GM04503 (cell line): Measurements from ENCODE around the gene PCDHB16.
"Not testable (repeated sequence)": the region's sequence is repeated elsewhere in the genome, so short reads cannot be mapped to it uniquely, and the experiment has no call there.

Source experiments
- DNase-seq: peaks from one replicate; pipeline ENCODE4 v3.0.0-alpha.2; 2012; ENCODE audit warnings: low read depth

Gene PCDHB16

DNA sequence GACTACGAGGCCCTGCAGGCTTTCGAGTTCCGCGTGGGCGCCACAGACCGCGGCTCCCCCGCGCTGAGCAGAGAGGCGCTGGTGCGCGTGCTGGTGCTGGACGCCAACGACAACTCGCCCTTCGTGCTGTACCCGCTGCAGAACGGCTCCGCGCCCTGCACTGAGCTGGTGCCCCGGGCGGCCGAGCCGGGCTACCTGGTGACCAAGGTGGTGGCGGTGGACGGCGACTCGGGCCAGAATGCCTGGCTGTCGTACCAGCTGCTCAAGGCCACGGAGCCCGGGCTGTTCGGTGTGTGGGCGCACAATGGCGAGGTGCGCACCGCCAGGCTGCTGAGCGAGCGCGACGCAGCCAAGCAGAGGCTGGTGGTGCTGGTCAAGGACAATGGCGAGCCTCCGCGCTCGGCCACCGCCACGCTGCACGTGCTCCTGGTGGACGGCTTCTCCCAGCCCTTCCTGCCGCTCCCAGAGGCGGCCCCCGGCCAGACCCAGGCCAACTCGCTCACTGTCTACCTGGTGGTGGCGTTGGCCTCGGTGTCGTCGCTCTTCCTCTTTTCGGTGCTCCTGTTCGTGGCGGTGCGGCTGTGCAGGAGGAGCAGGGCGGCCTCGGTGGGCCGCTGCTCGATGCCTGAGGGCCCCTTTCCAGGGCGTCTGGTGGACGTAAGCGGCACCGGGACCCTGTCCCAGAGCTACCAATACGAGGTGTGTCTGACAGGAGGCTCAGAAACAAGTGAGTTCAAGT, 2.1 kb downstream of the PCDHB16 start:
- DNase-seq, result not testable (repeated sequence)

- DNase-seq, result no peak
Observed at GRCh38 chr5:141186897-141187512, 4.8 kb downstream of the PCDHB16 start, which contains the start of gene PCDHB9. Gene PCDHB9, plus strand, starts transcription at chr5:141187161. Its CDS starts 158 bp downstream, at chr5:141187319.

GRCh38 chr5:141188682-141189081, 6.5 kb downstream of the PCDHB16 start:
- DNase-seq, result not testable (repeated sequence)

DNA sequence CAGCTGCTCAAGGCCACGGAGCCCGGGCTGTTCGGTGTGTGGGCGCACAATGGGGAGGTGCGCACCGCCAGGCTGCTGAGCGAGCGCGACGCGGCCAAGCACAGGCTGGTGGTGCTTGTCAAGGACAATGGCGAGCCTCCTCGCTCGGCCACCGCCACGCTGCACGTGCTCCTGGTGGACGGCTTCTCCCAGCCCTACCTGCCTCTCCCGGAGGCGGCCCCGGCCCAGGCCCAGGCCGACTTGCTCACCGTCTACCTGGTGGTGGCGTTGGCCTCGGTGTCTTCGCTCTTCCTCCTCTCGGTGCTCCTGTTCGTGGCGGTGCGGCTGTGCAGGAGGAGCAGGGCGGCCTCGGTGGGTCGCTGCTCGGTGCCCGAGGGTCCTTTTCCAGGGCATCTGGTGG, 6.9 kb downstream of the PCDHB16 start:
- DNase-seq, result not testable (repeated sequence)

DNA sequence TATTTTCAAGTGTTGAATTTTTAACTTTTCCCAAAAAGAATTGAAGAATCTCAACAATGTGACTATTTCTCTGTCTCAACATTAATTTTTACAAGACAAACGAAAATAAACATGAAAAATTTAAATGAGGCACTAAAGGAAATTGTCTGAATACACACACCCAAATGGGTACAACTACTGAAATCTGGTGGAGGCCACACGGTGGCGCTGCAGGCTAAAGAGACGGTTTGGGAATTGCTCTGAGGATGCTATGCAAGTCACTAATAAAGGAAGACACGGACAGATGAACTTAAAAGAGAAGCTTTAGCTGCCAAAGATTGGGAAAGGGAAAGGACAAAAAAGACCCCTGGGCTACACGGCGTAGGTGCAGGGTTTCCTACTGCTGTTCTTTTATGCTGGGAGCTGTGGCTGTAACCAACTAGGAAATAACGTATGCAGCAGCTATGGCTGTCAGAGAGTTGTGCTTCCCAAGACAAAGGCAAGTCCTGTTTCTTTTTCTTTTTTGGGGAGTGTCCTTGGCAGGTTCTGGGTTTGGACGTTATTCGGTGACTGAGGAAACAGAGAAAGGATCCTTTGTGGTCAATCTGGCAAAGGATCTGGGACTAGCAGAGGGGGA, 10.0 kb downstream of the PCDHB16 start, which contains the start of gene PCDHB10:
TSS of gene PCDHB10 (plus strand) at position 244 of the 616 bp plus-strand sequence. CDS start at position 444, 200 bp downstream.
- no peak for DNase-seq

DNA sequence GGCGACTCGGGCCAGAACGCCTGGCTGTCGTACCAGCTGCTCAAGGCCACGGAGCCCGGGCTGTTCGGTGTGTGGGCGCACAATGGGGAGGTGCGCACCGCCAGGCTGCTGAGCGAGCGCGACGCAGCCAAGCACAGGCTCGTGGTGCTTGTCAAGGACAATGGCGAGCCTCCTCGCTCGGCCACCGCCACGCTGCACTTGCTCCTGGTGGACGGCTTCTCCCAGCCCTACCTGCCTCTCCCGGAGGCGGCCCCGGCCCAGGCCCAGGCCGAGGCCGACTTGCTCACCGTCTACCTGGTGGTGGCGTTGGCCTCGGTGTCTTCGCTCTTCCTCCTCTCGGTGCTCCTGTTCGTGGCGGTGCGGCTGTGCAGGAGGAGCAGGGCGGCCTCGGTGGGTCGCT, 12.1 kb downstream of the PCDHB16 start:
- not testable (repeated sequence) for DNase-seq

DNA sequence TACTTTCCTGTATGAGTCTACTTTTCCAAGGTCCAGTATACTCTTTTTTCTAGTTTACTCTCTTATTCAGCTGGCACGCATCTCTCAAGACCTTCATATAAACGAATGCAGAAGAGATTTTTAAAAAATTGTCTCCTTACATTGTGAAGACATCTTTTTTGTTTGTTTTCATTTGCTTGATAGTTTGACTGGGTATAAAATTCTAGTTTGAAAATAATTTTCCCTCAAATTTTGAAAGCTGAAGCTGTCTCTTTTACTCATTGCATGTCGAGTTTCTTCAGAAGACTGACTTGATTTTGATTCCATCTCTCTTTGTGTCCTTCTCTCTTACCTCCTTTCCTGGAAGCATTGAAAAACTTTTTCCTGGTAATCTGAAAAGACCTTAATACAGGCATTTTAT, 14.2 kb downstream of the PCDHB16 start:
- DNase-seq, result no peak

DNA sequence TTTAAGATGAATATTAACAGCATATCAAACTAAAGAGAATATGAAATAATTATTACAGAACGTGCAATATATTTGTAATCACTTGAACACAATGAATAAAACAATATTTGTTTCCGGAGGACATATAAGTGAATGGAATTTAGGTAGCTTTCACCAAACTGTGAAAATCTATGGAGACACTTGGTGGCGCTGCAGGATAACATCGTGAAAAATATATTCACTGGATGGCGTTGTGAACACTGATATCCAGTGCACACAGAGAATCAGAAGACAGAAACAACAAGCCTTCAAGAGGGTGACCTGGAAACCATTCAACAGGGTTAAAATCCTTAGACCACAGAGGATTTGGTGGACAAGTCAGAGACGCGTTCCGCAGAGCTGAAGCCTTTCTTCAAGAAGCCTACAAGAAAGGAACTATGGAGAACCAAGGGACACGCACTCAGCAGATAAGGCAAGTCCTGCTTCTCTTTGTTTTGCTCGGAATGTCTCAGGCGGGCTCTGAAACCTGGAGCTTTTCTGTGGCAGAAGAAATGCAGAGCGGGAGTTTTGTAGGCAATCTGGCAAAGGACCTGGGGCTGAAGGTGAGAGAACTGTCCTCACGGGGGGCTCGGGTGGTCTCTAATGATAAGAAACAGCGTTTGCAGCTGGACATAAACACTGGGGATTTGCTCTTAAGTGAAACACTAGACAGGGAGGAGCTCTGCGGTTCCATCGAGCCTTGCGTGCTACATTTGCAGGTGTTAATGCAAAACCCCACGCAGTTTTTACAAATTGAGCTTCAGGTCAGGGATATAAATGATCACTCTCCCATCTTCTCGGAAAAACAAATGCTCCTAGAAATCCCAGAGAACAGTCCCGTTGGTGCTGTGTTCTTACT, 17.4 kb downstream of the PCDHB16 start, which contains the start of gene PCDHB11:
TSS of gene PCDHB11 (plus strand) at position 269 of the 877 bp plus-strand sequence. CDS start at position 417, 148 bp downstream.
- DNase-seq, result no peak

DNA sequence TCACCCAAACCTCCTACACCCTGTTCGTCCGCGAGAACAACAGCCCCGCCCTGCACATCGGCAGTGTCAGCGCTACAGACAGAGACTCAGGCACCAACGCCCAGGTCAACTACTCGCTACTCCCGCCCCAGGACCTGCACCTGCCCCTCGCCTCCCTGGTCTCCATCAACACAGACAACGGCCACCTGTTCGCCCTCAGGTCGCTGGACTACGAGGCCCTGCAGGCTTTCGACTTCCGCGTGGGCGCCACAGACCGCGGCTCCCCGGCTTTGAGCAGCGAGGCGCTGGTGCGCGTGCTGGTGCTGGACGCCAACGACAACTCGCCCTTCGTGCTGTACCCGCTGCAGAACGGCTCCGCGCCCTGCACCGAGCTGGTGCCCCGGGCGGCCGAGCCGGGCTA, 18.9 kb downstream of the PCDHB16 start:
- DNase-seq, result not testable (repeated sequence)

DNA sequence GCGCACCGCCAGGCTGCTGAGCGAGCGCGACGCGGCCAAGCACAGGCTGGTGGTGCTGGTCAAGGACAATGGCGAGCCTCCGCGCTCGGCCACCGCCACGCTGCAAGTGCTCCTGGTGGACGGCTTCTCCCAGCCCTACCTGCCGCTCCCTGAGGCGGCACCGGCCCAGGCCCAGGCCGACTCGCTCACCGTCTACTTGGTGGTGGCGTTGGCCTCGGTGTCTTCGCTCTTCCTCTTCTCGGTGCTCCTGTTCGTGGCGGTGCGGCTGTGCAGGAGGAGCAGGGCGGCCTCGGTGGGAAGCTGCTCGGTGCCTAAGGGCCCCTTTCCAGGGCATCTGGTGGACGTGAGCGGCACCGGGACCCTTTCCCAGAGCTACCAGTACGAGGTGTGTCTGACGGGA, 19.5 kb downstream of the PCDHB16 start:
- DNase-seq, result not testable (repeated sequence)

DNA sequence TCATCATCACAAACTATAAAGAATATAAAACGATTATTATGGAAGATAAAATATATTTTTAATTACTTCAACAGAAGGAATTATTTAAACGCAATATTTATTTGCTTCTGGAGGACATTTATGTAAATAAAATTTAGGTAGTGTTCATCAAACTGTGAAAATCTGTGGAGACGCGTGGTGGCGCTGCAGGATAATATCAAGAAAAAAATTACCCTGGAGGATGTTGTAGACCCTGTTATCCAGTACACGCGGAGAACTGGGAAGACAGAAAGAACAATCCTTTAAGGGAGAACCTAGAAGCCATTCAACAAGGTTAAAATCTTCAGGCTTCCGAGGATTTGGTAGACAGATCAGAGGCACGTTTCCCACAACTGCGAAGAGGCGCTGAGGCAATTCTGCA, 26.3 kb downstream of the PCDHB16 start, which contains the start of gene PCDHB12:
TSS of gene PCDHB12 (plus strand) at position 242 of the 400 bp plus-strand sequence. CDS start 189 bp downstream, outside the sequence.
- no peak for DNase-seq

GRCh38 chr5:141210281-141210680, 28.1 kb downstream of the PCDHB16 start:
- DNase-seq, result not testable (repeated sequence)

DNA sequence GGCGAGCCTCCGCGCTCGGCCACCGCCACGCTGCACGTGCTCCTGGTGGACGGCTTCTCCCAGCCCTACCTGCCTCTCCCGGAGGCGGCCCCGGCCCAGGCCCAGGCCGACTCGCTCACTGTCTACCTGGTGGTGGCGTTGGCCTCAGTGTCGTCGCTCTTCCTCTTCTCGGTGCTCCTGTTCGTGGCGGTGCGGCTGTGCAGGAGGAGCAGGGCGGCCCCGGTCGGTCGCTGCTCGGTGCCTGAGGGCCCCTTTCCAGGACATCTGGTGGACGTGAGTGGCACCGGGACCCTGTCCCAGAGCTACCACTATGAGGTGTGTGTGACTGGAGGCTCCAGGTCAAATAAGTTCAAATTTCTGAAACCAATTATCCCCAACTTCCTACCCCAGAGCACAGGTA, 28.7 kb downstream of the PCDHB16 start:
- not testable (repeated sequence) for DNase-seq

DNA sequence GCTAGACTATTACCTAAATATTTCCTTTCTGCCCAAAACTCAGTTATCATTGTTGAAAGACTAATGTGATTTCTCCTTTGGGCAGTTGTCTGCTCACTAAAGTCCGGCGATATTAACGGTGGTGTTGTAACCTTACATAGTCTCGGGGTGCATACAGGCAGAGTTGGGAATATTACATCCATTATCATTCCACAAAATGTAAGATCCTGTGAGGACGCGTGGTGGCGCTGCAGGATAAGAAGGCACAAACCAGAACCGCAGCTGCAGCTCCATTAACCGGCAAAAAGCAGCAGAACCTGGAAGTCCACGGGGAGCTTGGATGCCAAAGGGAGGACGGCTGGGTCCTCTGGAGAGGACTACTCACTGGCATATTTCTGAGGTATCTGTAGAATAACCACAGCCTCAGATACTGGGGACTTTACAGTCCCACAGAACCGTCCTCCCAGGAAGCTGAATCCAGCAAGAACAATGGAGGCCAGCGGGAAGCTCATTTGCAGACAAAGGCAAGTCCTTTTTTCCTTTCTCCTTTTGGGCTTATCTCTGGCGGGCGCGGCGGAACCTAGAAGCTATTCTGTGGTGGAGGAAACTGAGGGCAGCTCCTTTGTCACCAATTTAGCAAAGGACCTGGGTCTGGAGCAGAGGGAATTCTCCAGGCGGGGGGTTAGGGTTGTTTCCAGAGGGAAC, 31.6 kb downstream of the PCDHB16 start, which contains the start of gene PCDHB13:
TSS of gene PCDHB13 (plus strand) at position 264 of the 684 bp plus-strand sequence. CDS start at position 469, 205 bp downstream.
- not testable (repeated sequence) for DNase-seq

DNA sequence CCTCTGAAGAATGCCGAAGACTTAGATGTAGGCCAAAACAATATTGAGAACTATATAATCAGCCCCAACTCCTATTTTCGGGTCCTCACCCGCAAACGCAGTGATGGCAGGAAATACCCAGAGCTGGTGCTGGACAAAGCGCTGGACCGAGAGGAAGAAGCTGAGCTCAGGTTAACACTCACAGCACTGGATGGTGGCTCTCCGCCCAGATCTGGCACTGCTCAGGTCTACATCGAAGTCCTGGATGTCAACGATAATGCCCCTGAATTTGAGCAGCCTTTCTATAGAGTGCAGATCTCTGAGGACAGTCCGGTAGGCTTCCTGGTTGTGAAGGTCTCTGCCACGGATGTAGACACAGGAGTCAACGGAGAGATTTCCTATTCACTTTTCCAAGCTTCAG, 32.4 kb downstream of the PCDHB16 start:
- not testable (repeated sequence) for DNase-seq

GRCh38 chr5:141215504-141215903, 33.3 kb downstream of the PCDHB16 start:
- not testable (repeated sequence) for DNase-seq

- DNase-seq, result not testable (repeated sequence)
Observed at GRCh38 chr5:141216035-141216434, 33.8 kb downstream of the PCDHB16 start.

DNA sequence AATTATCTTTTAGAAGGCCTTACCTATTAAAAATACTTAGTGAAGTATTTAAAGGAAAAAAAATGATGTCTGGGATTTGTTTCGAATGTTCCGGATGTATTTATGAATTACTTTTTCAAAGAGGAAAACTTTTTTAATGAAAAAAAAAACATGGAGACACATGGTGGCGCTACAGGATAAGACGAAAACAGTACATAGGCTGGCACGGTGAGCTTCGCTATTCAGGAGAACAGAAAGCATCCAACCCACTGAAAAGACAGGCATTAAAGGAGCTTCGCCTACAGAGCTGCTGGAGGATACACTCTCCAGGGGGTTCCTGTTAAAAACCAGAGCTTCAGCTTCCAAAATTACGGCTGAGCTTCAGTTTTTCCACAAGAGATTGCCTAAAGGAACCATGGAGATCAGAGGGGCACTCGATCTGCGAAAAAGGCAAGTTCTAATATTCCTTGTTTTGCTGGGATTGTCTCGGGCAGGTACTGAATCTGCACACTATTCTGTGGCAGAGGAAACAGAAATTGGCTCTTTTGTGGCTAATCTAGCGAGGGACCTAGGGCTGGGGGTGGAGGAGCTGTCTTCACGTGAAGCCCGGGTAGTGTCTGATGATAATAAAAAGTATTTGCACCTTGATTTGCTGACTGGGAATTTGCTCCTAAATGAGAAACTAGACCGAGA, 41.1 kb downstream of the PCDHB16 start, which contains the start of gene PCDHB14:
TSS of gene PCDHB14 (plus strand) at position 232 of the 672 bp plus-strand sequence. CDS start at position 395, 163 bp downstream.
- DNase-seq, result no peak

DNA sequence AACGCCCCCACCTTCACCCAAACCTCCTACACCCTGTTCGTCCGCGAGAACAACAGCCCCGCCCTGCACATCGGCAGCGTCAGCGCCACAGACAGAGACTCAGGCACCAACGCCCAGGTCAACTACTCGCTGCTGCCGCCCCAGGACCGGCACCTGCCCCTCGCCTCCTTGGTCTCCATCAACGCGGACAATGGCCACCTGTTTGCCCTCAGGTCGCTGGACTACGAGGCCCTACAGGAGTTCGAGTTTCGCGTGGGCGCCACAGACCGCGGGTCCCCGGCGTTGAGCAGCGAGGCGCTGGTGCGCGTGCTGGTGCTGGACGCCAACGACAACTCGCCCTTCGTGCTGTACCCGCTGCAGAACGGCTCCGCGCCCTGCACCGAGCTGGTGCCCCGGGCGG, 42.7 kb downstream of the PCDHB16 start:
- not testable (repeated sequence) for DNase-seq

- not testable (repeated sequence) for DNase-seq
Observed at GRCh38 chr5:141225421-141225820, 43.2 kb downstream of the PCDHB16 start.
